GM18511 (cell line): ENCODE data around the gene ULBP2.

Source experiments
- ATAC-seq: cut with Tn5 transposase; IDR thresholded peaks from one replicate; pipeline ENCODE4 v1.9.1; 2021; ENCODE audit warnings: mild to moderate bottlenecking, moderate library complexity; ENCODE audit not compliant: unreplicated experiment

ULBP2 gene

DNA sequence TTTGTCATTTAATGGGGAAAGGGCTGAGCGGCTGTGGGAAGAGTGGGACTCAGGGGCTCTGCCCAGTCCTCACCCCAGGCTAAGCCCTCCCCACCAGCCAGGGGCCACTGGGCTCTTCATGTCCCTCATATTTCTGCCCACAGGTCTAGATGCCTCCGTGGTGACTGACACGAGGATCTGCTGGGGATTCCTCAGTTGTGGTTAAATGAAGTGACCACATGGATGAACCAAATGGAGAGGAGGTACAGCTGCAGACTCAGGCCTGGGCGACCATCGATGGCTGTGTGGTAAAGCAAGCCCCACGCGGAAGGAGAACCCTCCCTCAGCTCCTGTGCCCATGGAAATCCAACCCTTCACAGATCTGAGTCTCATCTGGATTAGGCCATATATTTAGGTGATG, 54.2 kb downstream of the ULBP2 start:
- ATAC-seq: no peak
